Cardiac fibroblast (primary cell): ENCODE data around the gene MYLK2.

Experiments used
- DNase-seq, 2 donors: peaks; one replicate each; pipeline versions ENCODE4 v3.0.0 to v3.0.0-alpha.2; 2010; ENCODE audit warnings: low read depth in 2 of 2
- H3K4me3 ChIP-seq, 2 donors: replicated peaks in 1 of 2; 1 replicate in 1 of 2; 2 replicates in 1 of 2; pipeline ENCODE4 v1.5.1; 2011; ENCODE audit warnings: low read depth in 2 of 2, low read length in 2 of 2, mild to moderate bottlenecking in 2 of 2, moderate library complexity in 1 of 2
- TF ChIP-seq, protein P1 (sequence below): IDR thresholded peaks from one replicate; pipeline ENCODE4 v1.5.1; 2011; ENCODE audit warnings: low read depth, mild to moderate bottlenecking, low read length, inconsistent platforms

The MYLK2 gene

DNA sequence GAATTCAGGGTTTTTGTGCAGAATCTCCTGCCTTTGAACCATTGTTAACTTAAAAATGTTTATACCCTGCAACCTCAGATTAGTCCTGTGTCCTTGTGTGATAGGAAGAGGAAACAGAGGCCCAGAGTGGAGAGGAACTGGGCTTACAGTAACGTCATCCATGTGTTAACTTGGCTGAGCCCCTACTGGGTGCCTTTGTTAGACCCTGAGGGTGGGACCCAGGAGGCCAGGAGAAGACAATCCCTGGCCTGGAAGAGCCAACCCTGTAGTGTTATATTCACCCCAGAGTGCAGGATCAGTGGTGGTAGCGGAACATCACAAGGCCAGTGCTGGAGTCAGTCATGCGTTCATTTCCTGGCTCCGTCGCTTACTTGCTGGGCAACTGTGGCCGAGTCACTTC is 10.6 kb downstream of the MYLK2 start:
- H3K4me3 ChIP-seq: no peak overlapping the region
- no peak for DNase-seq

DNA sequence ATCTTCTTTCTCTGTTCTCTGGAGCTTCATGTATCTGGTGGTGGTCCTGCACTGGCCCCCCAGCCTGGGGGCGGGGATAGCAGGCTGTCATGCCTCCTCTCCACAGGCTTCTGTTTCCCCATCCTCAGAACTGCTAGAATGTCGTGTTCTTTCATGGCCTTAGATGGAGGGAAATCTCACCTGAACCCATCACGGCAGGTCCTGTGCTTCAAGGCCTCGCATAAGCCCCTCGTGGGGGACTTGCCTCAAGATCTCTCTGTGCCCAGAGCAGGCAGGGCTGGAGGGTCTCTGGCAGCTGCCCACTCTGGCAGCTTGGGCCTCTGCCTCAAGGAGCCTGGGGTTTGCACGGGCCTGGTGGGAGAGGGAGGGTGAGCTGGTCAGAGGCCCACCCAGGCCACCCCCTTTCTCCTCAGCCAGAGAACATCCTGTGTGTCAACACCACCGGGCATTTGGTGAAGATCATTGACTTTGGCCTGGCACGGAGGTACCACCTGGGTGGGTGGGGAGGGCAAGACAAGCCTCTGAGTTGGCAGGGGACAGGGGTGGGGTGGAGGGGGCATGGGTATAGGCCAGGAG is 11.3 kb downstream of the MYLK2 start:
- no peak for DNase-seq
- TF ChIP-seq, protein P1, sequence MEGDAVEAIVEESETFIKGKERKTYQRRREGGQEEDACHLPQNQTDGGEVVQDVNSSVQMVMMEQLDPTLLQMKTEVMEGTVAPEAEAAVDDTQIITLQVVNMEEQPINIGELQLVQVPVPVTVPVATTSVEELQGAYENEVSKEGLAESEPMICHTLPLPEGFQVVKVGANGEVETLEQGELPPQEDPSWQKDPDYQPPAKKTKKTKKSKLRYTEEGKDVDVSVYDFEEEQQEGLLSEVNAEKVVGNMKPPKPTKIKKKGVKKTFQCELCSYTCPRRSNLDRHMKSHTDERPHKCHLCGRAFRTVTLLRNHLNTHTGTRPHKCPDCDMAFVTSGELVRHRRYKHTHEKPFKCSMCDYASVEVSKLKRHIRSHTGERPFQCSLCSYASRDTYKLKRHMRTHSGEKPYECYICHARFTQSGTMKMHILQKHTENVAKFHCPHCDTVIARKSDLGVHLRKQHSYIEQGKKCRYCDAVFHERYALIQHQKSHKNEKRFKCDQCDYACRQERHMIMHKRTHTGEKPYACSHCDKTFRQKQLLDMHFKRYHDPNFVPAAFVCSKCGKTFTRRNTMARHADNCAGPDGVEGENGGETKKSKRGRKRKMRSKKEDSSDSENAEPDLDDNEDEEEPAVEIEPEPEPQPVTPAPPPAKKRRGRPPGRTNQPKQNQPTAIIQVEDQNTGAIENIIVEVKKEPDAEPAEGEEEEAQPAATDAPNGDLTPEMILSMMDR: no peak
- H3K4me3 ChIP-seq: no peak overlapping the region

More for the DNA sequence above, 10.6 kb downstream of the MYLK2 start:
- TF ChIP-seq, protein P1: no peak

DNA sequence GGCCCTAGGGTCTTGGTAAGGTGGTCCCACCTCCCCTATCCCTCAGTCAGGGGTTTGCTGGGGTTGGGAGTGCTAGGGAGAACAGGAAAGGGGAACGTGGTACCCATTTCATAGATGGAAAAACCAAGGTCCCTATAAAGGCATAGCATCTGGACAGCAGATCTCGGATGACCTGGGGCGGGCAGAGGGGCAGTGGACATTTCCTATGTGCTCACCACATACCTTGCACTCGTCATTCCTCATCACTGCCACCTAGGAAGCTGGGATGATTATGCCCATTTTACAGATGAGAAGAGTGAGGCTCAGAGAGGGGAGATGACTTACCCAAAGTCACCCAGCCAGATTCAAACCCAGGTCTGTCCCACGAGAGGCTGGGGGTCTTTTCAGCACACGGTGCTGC is 12.1 kb downstream of the MYLK2 start:
- DNase-seq: no peak
- TF ChIP-seq, protein P1: no peak
- no peak overlapping the region for H3K4me3 ChIP-seq

DNA sequence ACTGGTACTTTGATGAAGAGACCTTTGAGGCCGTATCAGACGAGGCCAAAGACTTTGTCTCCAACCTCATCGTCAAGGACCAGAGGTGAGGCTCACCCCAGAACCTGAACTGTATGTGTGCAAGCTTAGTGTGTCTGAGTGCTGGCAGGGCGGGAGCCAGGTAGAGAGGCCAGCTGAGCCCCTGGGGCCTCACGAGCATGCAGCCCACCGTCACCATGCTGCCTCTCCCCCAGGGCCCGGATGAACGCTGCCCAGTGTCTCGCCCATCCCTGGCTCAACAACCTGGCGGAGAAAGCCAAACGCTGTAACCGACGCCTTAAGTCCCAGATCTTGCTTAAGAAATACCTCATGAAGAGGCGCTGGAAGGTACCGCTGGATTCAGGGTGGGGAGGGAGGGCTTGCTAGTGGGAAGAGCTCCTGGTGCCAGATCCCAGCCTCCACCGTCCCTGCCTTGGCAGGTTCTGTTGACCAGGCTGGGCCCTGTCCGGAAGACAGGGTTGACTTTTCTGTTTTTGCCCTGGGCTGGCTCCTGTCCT is 12.7 kb downstream of the MYLK2 start:
- TF ChIP-seq, protein P1: no peak
- no peak for DNase-seq
- H3K4me3 ChIP-seq: no peak overlapping the region

DNA sequence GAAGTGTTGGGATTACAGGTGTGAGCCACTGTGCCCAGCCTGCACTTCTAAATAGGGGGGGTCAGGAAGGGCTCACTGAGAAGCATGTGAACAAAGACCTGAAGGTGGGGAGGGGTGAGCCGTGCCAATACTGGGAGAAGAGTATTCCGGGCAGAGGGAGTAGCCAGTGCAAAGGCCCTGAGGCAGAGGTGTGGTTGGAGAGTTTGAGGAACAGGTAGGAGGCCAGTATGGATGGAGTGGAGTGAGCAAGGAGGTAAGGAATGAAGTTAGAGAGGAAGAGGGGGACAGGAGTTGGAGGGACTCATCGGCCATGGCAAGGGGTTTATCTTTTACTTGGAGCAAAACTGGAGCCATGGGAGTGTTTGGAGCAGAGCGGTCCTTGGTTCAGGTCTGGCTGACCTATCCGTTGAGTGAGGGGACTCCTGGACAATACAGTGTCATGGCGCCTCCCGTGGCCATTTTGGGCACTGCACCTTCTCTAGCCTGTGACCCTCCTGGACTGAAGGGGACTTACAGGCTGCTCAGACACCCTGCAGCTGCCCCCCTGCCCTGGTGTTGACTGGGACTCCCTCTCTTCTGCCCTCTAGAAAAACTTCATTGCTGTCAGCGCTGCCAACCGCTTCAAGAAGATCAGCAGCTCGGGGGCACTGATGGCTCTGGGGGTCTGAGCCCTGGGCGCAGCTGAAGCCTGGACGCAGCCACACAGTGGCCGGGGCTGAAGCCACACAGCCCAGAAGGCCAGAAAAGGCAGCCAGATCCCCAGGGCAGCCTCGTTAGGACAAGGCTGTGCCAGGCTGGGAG is 14.2 kb downstream of the MYLK2 start:
- DNase-seq: peak; percentile 52 to 56
- TF ChIP-seq, protein P1: peak; percentile 90
- H3K4me3 ChIP-seq: no peak overlapping the region

DNA sequence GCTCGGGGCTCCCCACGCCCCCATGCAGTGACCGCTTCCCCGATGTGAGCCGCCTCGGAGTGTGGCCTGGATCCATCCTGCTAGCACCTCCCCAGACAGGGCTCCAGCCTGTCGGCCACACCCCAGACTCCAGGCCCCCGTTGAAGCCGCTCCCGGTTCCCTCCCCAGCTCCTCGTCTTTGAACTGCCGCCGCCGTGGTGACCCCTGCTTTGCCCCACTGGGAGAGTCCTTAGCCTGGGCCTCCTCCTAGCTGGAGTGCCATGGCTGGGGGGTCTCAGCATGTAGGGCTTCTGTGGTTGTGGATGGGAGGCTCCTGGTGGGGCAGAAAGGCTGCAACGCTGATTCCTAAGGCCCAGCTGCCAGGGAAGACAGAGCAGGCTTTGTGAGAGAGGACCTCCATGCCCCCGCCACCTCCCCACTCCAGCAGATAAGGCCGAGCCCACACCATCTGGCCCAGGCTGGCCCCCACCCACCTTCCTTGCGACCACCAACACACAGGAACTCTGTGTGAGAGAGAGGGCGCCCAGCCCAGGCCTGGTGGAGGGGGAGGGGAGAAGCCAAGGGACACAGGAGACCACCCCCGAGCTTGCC is 14.9 kb downstream of the MYLK2 start:
- TF ChIP-seq, protein P1: no peak
- no peak for DNase-seq
- H3K4me3 ChIP-seq: no peak overlapping the region
